GM12801 (cell line): ENCODE results near the gene ITGB7.

Source experiments
- TF ChIP-seq, protein P1 (sequence below): IDR thresholded peaks from one replicate; pipeline ENCODE4 v1.5.1; 2011; ENCODE audit warnings: control low read depth; ENCODE audit not compliant: insufficient read length; ENCODE audit errors: extremely low read depth

ITGB7 gene, protein sequence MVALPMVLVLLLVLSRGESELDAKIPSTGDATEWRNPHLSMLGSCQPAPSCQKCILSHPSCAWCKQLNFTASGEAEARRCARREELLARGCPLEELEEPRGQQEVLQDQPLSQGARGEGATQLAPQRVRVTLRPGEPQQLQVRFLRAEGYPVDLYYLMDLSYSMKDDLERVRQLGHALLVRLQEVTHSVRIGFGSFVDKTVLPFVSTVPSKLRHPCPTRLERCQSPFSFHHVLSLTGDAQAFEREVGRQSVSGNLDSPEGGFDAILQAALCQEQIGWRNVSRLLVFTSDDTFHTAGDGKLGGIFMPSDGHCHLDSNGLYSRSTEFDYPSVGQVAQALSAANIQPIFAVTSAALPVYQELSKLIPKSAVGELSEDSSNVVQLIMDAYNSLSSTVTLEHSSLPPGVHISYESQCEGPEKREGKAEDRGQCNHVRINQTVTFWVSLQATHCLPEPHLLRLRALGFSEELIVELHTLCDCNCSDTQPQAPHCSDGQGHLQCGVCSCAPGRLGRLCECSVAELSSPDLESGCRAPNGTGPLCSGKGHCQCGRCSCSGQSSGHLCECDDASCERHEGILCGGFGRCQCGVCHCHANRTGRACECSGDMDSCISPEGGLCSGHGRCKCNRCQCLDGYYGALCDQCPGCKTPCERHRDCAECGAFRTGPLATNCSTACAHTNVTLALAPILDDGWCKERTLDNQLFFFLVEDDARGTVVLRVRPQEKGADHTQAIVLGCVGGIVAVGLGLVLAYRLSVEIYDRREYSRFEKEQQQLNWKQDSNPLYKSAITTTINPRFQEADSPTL

DNA sequence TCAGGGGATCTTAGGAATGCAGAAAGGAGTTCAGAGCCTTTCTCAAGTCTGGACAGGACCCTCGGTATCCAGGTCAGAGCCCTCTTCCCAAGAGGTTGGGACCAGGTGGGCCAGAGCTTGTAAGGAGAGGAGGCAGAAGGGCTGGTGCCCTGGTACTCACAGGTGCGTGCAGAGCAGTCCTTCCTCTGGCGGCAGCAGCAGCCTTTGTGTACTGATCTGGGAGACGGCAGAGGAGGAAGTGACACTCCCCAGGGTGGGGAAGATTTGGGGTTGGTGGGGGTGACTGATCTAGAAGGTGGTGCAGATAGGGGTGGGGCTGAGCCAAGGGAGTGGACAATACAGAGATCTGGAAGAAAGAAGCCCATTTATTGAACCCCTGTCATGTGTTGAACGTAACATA, at the start of gene ITGB7:
Gene ITGB7, minus strand, starts transcription at position 210 of the 400 bp plus-strand sequence. CDS start 6,808 bp downstream, outside the sequence.
- TF ChIP-seq, protein P1, sequence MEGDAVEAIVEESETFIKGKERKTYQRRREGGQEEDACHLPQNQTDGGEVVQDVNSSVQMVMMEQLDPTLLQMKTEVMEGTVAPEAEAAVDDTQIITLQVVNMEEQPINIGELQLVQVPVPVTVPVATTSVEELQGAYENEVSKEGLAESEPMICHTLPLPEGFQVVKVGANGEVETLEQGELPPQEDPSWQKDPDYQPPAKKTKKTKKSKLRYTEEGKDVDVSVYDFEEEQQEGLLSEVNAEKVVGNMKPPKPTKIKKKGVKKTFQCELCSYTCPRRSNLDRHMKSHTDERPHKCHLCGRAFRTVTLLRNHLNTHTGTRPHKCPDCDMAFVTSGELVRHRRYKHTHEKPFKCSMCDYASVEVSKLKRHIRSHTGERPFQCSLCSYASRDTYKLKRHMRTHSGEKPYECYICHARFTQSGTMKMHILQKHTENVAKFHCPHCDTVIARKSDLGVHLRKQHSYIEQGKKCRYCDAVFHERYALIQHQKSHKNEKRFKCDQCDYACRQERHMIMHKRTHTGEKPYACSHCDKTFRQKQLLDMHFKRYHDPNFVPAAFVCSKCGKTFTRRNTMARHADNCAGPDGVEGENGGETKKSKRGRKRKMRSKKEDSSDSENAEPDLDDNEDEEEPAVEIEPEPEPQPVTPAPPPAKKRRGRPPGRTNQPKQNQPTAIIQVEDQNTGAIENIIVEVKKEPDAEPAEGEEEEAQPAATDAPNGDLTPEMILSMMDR, result no peak

DNA sequence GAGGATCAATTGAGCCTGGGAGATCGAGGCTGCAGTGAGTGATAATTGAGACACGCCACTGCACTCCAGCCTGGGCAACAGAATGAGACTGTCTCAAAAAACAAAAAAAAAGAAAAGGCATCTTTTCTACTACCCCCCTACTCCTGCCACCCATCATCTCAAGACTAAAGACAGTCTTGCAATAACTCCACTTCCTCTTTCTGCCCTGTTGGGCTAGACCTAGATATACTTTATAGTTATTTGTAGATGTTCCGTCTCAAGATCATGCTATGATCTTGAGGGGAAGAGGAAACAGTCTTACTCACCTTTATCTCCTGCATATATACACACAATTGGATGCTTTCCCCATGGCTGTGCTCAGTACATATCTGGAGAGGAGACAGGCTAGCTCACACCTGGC, 48.9 kb upstream of the ITGB7 start:
- TF ChIP-seq, protein P1, result no peak

GRCh38 chr12:53254816-53255545, 47.9 kb upstream of the ITGB7 start:
- TF ChIP-seq, protein P1, result no peak

- TF ChIP-seq, protein P1, result no peak
These were observed 46.2 kb upstream of the ITGB7 start for GRCh38 chr12:53253298-53253697.

DNA sequence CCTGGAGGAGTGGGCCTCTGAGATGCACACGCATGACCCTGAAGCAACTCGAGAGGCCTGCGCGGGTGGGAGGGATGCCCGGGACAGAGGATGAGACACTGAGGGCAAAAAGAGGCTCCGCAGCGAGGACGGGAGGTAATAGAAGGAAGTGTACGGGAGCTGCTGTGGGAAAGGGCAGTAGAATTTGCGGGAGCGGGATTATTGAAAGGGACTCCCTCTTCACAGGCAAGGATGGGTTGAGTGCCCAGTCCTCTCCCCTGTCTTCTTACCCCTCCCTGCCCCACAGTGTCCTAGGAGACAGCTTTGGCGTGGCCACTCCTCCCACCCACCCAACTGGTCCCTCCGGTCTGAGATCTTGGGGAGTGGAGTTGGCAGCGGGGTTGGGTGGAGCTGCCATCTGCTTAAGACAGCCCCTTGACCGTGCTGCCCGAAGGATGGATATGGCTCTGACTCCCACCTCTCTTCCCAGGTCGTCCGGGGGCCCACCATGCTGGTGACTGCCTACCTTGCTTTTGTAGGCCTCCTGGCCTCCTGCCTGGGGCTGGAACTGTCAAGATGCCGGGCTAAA, 45.4 kb upstream of the ITGB7 start:
- TF ChIP-seq, protein P1, result no peak

- TF ChIP-seq, protein P1, result no peak
These were observed 44.7 kb upstream of the ITGB7 start for GRCh38 chr12:53251477-53252348.
